Measurements from ENCODE around the gene SLC11A1. TPM values are rescaled to one million over a fixed set of nuclear protein-coding genes. Genes with fewer than 3 reads are reported as not detected.

SLC11A1 gene
- total and polyA plus RNA-seq, 8 donors = 0.51 to 16.2 (median 5.3) TPM

DNA sequence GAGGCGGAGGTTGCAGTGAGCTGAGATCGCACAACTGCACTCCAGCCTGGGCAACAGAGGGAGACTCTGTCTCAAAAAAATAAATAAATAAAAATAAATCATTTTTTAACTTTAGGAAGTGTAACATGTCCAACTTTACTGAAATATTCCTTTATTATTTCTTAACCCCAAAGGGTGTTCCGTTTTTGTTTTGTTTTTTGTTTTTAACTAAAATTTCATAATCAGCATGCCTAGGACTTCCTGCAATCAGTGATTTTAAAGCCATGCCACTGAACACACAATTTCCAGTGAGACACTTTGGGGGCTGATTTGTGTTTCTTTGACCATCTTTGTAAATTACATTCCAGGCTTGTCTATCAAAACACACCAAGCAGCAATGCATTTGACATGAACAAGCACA, 18.3 kb upstream of the SLC11A1 start:
- 75 to 80% methylated on average over 3 of the region's 3 CpGs for WGBS, 2 donors
- Histone ChIP-seq H3K36me3 (no peaks in the 10 kb centered on the region), H3K27ac (no peak overlapping the region), H3K9me3 (no peaks in the 10 kb centered on the region), H3K27me3 (no peaks in the 10 kb centered on the region), H3K4me3 (no peak overlapping the region), H3K4me1 (peaks cover 0 to 3% (median 0%) of the 10 kb centered on the region in 3 donors)
- no peak for DNase-seq
- no peak for FAIRE-seq
- TF ChIP-seq, protein P1, sequence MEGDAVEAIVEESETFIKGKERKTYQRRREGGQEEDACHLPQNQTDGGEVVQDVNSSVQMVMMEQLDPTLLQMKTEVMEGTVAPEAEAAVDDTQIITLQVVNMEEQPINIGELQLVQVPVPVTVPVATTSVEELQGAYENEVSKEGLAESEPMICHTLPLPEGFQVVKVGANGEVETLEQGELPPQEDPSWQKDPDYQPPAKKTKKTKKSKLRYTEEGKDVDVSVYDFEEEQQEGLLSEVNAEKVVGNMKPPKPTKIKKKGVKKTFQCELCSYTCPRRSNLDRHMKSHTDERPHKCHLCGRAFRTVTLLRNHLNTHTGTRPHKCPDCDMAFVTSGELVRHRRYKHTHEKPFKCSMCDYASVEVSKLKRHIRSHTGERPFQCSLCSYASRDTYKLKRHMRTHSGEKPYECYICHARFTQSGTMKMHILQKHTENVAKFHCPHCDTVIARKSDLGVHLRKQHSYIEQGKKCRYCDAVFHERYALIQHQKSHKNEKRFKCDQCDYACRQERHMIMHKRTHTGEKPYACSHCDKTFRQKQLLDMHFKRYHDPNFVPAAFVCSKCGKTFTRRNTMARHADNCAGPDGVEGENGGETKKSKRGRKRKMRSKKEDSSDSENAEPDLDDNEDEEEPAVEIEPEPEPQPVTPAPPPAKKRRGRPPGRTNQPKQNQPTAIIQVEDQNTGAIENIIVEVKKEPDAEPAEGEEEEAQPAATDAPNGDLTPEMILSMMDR (IDR thresholded peaks at IDR 0.05) = no peak
- intact Hi-C loops (cut with DNase I) = no loop called here
- ATAC-seq = no peak

DNA sequence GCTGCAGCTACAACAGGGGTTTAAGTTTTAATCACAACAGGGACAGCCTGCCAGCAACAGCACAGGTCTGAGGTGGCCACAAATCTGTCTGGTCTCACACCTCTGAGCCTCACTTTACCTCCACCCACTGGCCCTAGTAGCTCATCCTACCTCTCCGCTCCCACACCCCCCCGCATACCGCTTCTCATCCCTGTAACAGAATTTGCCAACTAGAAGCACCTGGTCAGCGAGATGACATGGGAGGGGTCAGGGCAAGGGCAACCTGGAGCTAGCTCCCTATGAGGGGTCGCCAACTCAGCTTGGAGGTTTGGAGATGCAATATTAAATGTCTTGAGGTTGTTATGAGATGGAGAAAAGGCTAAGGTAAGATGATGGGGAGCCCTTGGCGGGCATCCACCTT, 17.9 kb upstream of the SLC11A1 start:
- peaks cover 0 to 3% (median 0%) of the 10 kb centered on the region in 3 donors for H3K4me1 ChIP-seq
- H3K36me3 ChIP-seq = no peaks in the 10 kb centered on the region
- no peaks in the 10 kb centered on the region for H3K9me3 ChIP-seq
- ATAC-seq (no peak), DNase-seq (peak in 1 of 6 donors; percentile 2), FAIRE-seq (no peak)
- no peak overlapping the region for H3K4me3 ChIP-seq
- no peak overlapping the region for H3K27ac ChIP-seq
- intact Hi-C loops (cut with DNase I) = no loop called here
- H3K27me3 ChIP-seq = no peaks in the 10 kb centered on the region
- TF ChIP-seq, protein P1 (IDR thresholded peaks at IDR 0.05) = no peak
- 67 to 80% methylated on average over 6 of the region's 6 CpGs for WGBS, 2 donors

DNA sequence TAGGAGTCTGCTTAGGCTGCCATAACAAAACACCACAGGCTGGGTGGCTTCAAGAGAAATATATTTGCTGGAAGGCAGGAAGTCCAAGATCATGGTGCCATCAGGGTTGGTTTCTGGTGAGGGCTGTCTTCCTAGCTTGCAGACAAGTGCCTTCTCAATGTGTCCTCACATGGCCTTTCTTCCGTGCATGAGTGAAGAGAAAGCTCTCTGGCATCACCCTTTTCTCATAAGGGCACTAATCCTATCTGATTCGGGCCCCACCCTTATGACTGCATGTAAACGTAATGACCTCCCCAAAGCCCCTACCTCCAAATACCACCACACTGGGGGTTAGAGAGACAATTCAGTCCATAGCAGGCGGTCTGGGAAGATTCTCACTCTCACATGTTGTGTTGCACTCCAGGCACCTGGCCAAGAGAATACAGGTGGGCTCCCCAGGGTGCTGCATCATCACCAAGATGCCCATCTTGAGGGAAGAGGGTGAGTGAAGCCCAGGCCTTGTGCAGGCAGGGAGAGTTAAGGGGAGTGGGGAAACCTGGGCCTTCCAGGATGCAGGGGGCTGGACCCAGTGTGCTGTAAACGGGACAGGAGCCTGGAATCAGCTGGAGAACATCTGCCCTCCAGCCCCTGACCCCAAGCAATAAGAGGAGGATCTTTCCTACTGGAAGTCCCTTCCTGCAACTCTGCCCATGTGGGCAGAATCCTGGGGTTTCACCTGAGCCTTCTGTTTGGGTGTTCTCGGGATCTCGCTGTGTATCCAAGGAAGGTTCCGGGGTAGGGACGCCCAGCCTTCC, 15.3 kb upstream of the SLC11A1 start:
- WGBS, 2 donors = 93 to 94% methylated on average over 9 of the region's 9 CpGs
- FAIRE-seq = no peak
- H3K4me3 ChIP-seq = peak overlapping the region in 3 of 4 donors; percentile 11 to 56 (median 51)

DNA sequence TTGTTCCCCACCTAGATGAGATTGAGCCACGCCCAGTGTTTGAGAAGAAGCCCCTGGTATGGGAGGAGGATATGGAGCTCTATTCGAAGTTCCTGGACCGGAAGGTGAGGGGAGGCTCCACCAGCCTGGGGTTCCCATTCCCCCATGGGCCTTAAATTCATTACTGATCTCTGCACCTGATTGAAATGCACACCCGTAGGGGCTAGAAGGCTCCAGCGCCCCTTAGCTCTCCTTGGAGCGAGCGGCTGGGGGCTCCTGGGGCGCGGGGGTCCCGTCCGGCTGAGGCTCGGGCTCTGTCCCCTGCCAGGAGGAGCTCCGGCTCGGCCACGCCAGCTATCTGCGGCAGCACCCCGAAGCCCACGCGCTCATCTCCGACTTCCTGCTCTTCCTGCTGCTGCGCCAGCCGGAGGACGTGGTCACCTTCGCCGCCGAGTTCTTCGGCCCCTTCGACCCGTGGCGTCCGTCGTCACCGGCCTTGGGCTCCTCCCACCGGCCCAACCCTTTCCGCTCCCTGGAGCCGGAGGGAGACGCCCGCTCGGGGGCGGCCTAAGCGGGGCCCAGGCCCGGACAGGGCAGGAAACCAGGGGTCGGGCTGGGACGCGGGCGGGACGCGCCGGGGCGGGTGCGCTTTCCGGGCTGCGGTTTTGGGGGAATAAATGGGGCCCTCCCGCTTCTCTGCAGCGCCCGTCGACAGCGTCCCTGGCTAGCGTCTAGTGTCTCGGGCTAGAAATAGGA, 14.5 kb upstream of the SLC11A1 start:
- FAIRE-seq (no peak), ATAC-seq (peak; percentile 95 to 97 (median 96)), DNase-seq (peak; percentile 83 to 95 (median 90))
- Histone ChIP-seq H3K4me3 (peak overlapping the region; percentile 11 to 56 (median 40)), H3K4me1 (peaks cover 0 to 3% (median 0%) of the 10 kb centered on the region in 3 donors), H3K27ac (peak overlapping the region; percentile 78 to 95 (median 85)), H3K27me3 (no peaks in the 10 kb centered on the region), H3K36me3 (no peaks in the 10 kb centered on the region), H3K9me3 (no peaks in the 10 kb centered on the region)
- TF ChIP-seq, protein P1 (IDR thresholded peaks at IDR 0.05) = no peak
- intact Hi-C loops (cut with DNase I) = no loop called here
- WGBS, 2 donors = 3% methylated on average over 58 to 60 of the region's 60 CpGs

More for the DNA sequence above, 15.3 kb upstream of the SLC11A1 start:
- DNase-seq (no peak), ATAC-seq (peak in 1 of 4 donors; percentile 6)
- Histone ChIP-seq H3K9me3 (no peaks in the 10 kb centered on the region), H3K27me3 (no peaks in the 10 kb centered on the region), H3K4me1 (peaks cover 0 to 3% (median 0%) of the 10 kb centered on the region in 3 donors), H3K27ac (peak overlapping the region; percentile 78 to 95 (median 85)), H3K36me3 (no peaks in the 10 kb centered on the region)
- TF ChIP-seq, protein P1 (IDR thresholded peaks at IDR 0.05) = no peak
- intact Hi-C loops (cut with DNase I) = no loop called here
